K562 (cell line): ENCODE measurements around the gene VTA1. TPM values are rescaled to one million over a fixed set of nuclear protein-coding genes. Genes with fewer than 3 reads are reported as not detected.

Experiments used
- ATAC-seq: fragments of 200-7000 bp; cut with Tn5 transposase; 3 replicates; pipeline ENCODE4 v1.9.1; 2020; ENCODE audit warnings: moderate library complexity
- BruUV-seq: library from RNA; stranded (reverse); fragments of 400-500 nt; replicated peaks from 2 replicates; lab custom pipeline; 2021; lab: Mats Ljungman, UMichigan
- CTCF ChIA-PET: fragments of 300-600 bp; formaldehyde crosslinking; extraction: SDS; loops from one replicate; lab custom pipeline; 2021; ENCODE audit warnings: low intra/inter-chr PET ratio; lab: Yijun Ruan, JAX
- POLR2A ChIA-PET: fragments of 300-600, 350-650 bp; sonication (Branson Sonifier 250); formaldehyde crosslinking; extraction: SDS; loops from one replicate; lab custom pipeline; 2021; ENCODE audit warnings: antibody characterized with exemption, inconsistent platforms; lab: Yijun Ruan, JAX
- DNase-seq, 4 experiments: peaks; one replicate each; pipeline versions ENCODE4 v3.0.0 to v3.0.0-alpha.2; 2011 to 2018; ENCODE audit warnings: low spot score in 3 of 4, mixed read lengths in 3 of 4; ENCODE audit errors: extremely low read depth in 1 of 4
- FAIRE-seq: peaks from 2 replicates; lab custom pipeline; 2011; peaks lifted over from hg19 to GRCh38; lab: Jason Lieb, UNC
- H2AFZ ChIP-seq: 2 replicates; pipeline ENCODE4 v1.6.0; 2011; ENCODE audit warnings: low read depth, low read length, control low read depth, inconsistent platforms
- H3K27ac ChIP-seq: fragments of 200-600 bp; 3 replicates; pipeline ENCODE4 v1.8.0; 2011; ENCODE audit warnings: low read depth, mild to moderate bottlenecking, control low read depth, inconsistent platforms, low read length, moderate library complexity, mixed read lengths; ENCODE audit errors: extremely low read depth
- H3K27me3 ChIP-seq, 2 experiments: fragments of 300-600 bp in 1 of 2; 2 replicates in 1 of 2; 3 replicates in 1 of 2; pipeline versions ENCODE4 v1.6.0 to v1.8.0; 2011; ENCODE audit warnings: inconsistent platforms in 2 of 2, low read length in 2 of 2, mild to moderate bottlenecking in 1 of 2, mixed read lengths in 1 of 2, moderate library complexity in 1 of 2; ENCODE audit not compliant: control insufficient read depth in 2 of 2, insufficient read depth in 2 of 2
- H3K36me3 ChIP-seq: fragments of 300-600 bp; 3 replicates; pipeline ENCODE4 v1.8.0; 2011; ENCODE audit warnings: mild to moderate bottlenecking, low read length, inconsistent platforms; ENCODE audit not compliant: control insufficient read depth, insufficient read depth
- H3K4me1 ChIP-seq, 2 experiments: fragments of 200-600 bp in 1 of 2; replicated peaks in 1 of 2; 2 replicates in 1 of 2; 3 replicates in 1 of 2; pipeline versions ENCODE4 v1.5.1 to v1.8.0; 2011; ENCODE audit warnings: inconsistent platforms in 2 of 2, low read length in 2 of 2, mild to moderate bottlenecking in 1 of 2, mixed read lengths in 1 of 2, moderate library complexity in 1 of 2; ENCODE audit not compliant: control insufficient read depth in 2 of 2, insufficient read depth in 2 of 2
- H3K4me2 ChIP-seq: 2 replicates; pipeline ENCODE4 v1.6.1; 2011; ENCODE audit warnings: low read length, control low read depth, inconsistent platforms, mixed read lengths; ENCODE audit not compliant: insufficient read depth
- H3K4me3 ChIP-seq: fragments of 200-600 bp; sonication (generic), shearing (Covaris generic); 2 replicates; pipeline ENCODE4 v1.5.1; 2016; ENCODE audit warnings: control low read depth, inconsistent platforms
- H3K79me2 ChIP-seq: fragments of 200-600 bp; 3 replicates; pipeline ENCODE4 v1.8.0; 2011; ENCODE audit warnings: low read length, inconsistent platforms; ENCODE audit not compliant: control insufficient read depth, insufficient read depth
- H3K9ac ChIP-seq, 2 experiments: 2 replicates each; pipeline versions ENCODE4 v1.6.0 to v1.6.1; 2011; ENCODE audit warnings: low read depth in 2 of 2, low read length in 2 of 2, control low read depth in 1 of 2, inconsistent platforms in 1 of 2, mild to moderate bottlenecking in 1 of 2, mixed read lengths in 1 of 2; ENCODE audit not compliant: insufficient read depth in 1 of 2
- H3K9me1 ChIP-seq: one replicate; pipeline ENCODE4 v1.6.0; 2011; ENCODE audit warnings: inconsistent platforms, mild to moderate bottlenecking, low read length, moderate library complexity; ENCODE audit not compliant: control insufficient read depth, insufficient read depth
- H3K9me3 ChIP-seq: replicated peaks from 2 replicates; pipeline ENCODE4 v1.5.1; 2011; ENCODE audit warnings: low read depth, low read length, inconsistent platforms; ENCODE audit not compliant: control insufficient read depth, insufficient read depth
- H4K20me1 ChIP-seq: replicated peaks from 2 replicates; pipeline ENCODE4 v1.6.1; 2011; ENCODE audit warnings: low read length, inconsistent platforms, mixed read lengths; ENCODE audit not compliant: control insufficient read depth, insufficient read depth
- ARID1B ChIP-seq: fragments of 450-650 bp; IDR thresholded peaks from 2 replicates; pipeline ENCODE4 v1.6.1; 2016; ENCODE audit warnings: antibody characterized with exemption, mild to moderate bottlenecking, inconsistent platforms
- FOXK1 ChIP-seq: sonication (generic); formaldehyde crosslinking; IDR thresholded peaks from 2 replicates; pipeline ENCODE4 v1.8.0; 2022; ENCODE audit warnings: missing genetic modification reagents, mild to moderate bottlenecking, borderline replicate concordance
- FOXM1 ChIP-seq, 2 experiments: fragments of 450-650 bp in 1 of 2; sonication (generic) in 1 of 2; formaldehyde crosslinking in 1 of 2; IDR thresholded peaks; 2 replicates each; pipeline versions ENCODE4 v1.6.1 to v1.9.0; 2017 to 2022; ENCODE audit warnings: low read depth in 2 of 2, mild to moderate bottlenecking in 2 of 2, missing genetic modification reagents in 1 of 2, moderate library complexity in 1 of 2
- HSF4 ChIP-seq: fragments of 250-450 bp; sonication (Bioruptor Pico); IDR thresholded peaks from 2 replicates; pipeline ENCODE4 v2.1.2; 2022; ENCODE audit warnings: mild to moderate bottlenecking, moderate library complexity, borderline replicate concordance
- NCOR1 ChIP-seq: fragments of 450-650 bp; IDR thresholded peaks from 2 replicates; pipeline ENCODE4 v1.6.1; 2016; ENCODE audit warnings: mild to moderate bottlenecking, moderate library complexity
- SIN3A ChIP-seq, 2 experiments: fragments of 150-350 bp in 1 of 2; IDR thresholded peaks; 2 replicates each; pipeline ENCODE4 v1.6.1; 2011 to 2016; ENCODE audit warnings: borderline replicate concordance in 2 of 2, low read depth in 2 of 2, low read length in 2 of 2, mild to moderate bottlenecking in 2 of 2, moderate library complexity in 2 of 2; ENCODE audit not compliant: control insufficient read depth in 1 of 2
- THAP12 ChIP-seq: fragments of 250-450 bp; sonication (Bioruptor Pico); IDR thresholded peaks from 2 replicates; pipeline ENCODE4 v1.9.0; 2021; ENCODE audit warnings: mild to moderate bottlenecking, inconsistent platforms
- ZNF217 ChIP-seq: sonication (generic); formaldehyde crosslinking; IDR thresholded peaks from 2 replicates; pipeline ENCODE4 v1.8.0; 2022; ENCODE audit warnings: mild to moderate bottlenecking, missing genetic modification reagents
- WGBS: fragments of 100-300 bp; shearing (Covaris generic); methylation state at CpG from one replicate; pipeline ENCODE4 v1.1.6; 2016; ENCODE audit warnings: low coverage, mixed read lengths; ENCODE audit not compliant: insufficient coverage; ENCODE audit errors: missing lambda C conversion rate; 5-methylcytosine and 5-hydroxymethylcytosine counted together
- in situ Hi-C: fragments of 300-500 bp; cut with MboI; formaldehyde crosslinking; loops from 4 replicates; pipeline ENCODE4 v1.15.0; 2018; ENCODE audit warnings: inconsistent platforms, mixed read lengths
- intact Hi-C: fragments of 100-400 bp; cut with micrococcal nuclease; formaldehyde crosslinking; loops from 2 replicates; pipeline ENCODE4 v1.14.2; 2022
- polyA plus RNA-seq, 8 experiments: library from polyadenylated mRNA; depleted of rRNA in 4 of 8; stranded (reverse) in 5 of 8; unstranded in 3 of 8; fragments of >200 nt; fragmentation: Nextera tagmentation in 2 of 8; fragmentation: Illumina TruSeq in 1 of 8; extraction: Ambion mirVana in 2 of 8; extraction: Trizol in 1 of 8; gene quantifications; 2 replicates each; pipeline versions ENCODE4 v1.2.1 to v1.2.3, GENCODE V29; 2011 to 2014; ENCODE audit warnings: inconsistent platforms in 1 of 8, missing spikeins in 1 of 8
- total RNA-seq, 7 experiments: library from RNA; depleted of rRNA in 6 of 7; stranded (reverse); fragments of >200 nt in 6 of 7; fragmentation: Illumina TruSeq in 2 of 7; extraction: Trizol in 2 of 7; gene quantifications; 2 replicates each; pipeline versions ENCODE4 v1.2.1 to v1.2.3, GENCODE V29; 2011 to 2021; ENCODE audit warnings: low replicate concordance in 1 of 7

The VTA1 gene
- total and polyA plus RNA-seq, 9 of the 15 experiments (the other 6 are each of a cell fraction or from before 2014, with no cell fraction given), result 47.8 to 182 (median 84.6) TPM

GRCh38 chr6:142167486-142167885, 20.4 kb downstream of the VTA1 start:
- WGBS, result 78% methylated on average over 2 of the region's 2 CpGs
- CTCF ChIA-PET, result no interaction called here
- DNase-seq, result no peak

More at GRCh38 chr6:142167486-142167885, 20.4 kb downstream of the VTA1 start:
- Histone ChIP-seq H3K27ac (no peak overlapping the region), H3K9me1 (no peaks in the 10 kb centered on the region), H3K79me2 (peaks cover 19% of the 10 kb centered on the region), H3K9ac (no peak overlapping the region), H3K27me3 (no peaks in the 10 kb centered on the region), H3K36me3 (peaks cover 36% of the 10 kb centered on the region), H3K4me2 (no peak overlapping the region), H3K9me3 (no peaks in the 10 kb centered on the region), H3K4me1 (0 out of 5 replicates have a peak, but pooled peaks cover 0 to 3% of the 10 kb centered on the region in 2 experiments), H2AFZ (no peak overlapping the region), H4K20me1 (no peaks in the 10 kb centered on the region), H3K4me3 (no peak overlapping the region)
- no peak for FAIRE-seq
- POLR2A ChIA-PET, result interaction anchor here (0.8 kb wide), 1 partner anchor 10 kb away, joined by 3 read pairs; no protein-coding TSS in a partner anchor
- TF ChIP-seq ZNF217 (CRISPR knock-in tag), result no peak
- TF ChIP-seq THAP12 (CRISPR knock-in tag), result no peak
- TF ChIP-seq NCOR1, result no peak
- TF ChIP-seq HSF4 (CRISPR knock-in tag), result no peak
- no peak for TF ChIP-seq ARID1B
- TF ChIP-seq FOXK1, result no peak
- TF ChIP-seq FOXM1 (IDR thresholded peaks at IDR 0.05; ENCODE audit: low read depth), result no peak
- no peak for TF ChIP-seq FOXM1 (CRISPR knock-in tag; IDR thresholded peaks at IDR 0.05; ENCODE audit: low read depth)
- TF ChIP-seq SIN3A (IDR thresholded peaks at IDR 0.05; ENCODE audit: borderline replicate concordance in 2 of 2, control insufficient read depth in 1 of 2, low read depth in 2 of 2, low read length in 2 of 2), result no peak
- intact Hi-C loops, result no loop called here
- BruUV-seq, result no TSS peak
- in situ Hi-C loops, result no loop called here
- peak; percentile 66 for ATAC-seq
